Neural cell (in vitro differentiated cells): ENCODE data around the gene KRTAP9-2. TPM values are rescaled to one million over a fixed set of nuclear protein-coding genes. Genes with fewer than 3 reads are reported as not detected.

Experiments used
- H2AFZ ChIP-seq: fragments of 200-600, 300-800 bp; sonication (generic), shearing (Covaris generic); 2 replicates; pipeline ENCODE4 v1.6.0; 2014; ENCODE audit warnings: low read depth, mild to moderate bottlenecking, antibody characterized with exemption, low read length, moderate library complexity
- H3F3A ChIP-seq: fragments of 200-600 bp; shearing (Covaris generic); 2 replicates; pipeline ENCODE4 v1.6.1; 2016; ENCODE audit warnings: mild to moderate bottlenecking, moderate library complexity, mixed read lengths, antibody characterized with exemption, low read length; ENCODE audit not compliant: insufficient read depth, poor library complexity, severe bottlenecking
- H3K27ac ChIP-seq: fragments of 200-600, 300-800 bp; sonication (generic), shearing (Covaris generic); 2 replicates; pipeline ENCODE4 v1.5.1; 2014; ENCODE audit warnings: mild to moderate bottlenecking, low read length, moderate library complexity
- H3K27me3 ChIP-seq: fragments of 300-800, 200-600 bp; sonication (generic), shearing (Covaris generic); 2 replicates; pipeline ENCODE4 v1.6.0; 2014; ENCODE audit warnings: mild to moderate bottlenecking, low read depth, low read length, moderate library complexity; ENCODE audit not compliant: insufficient read depth
- H3K36me3 ChIP-seq: fragments of 300-800, 200-600 bp; sonication (generic), shearing (Covaris generic); 2 replicates; pipeline ENCODE4 v1.5.1; 2014; ENCODE audit warnings: mild to moderate bottlenecking, antibody characterized with exemption, low read length, moderate library complexity; ENCODE audit not compliant: insufficient read depth
- H3K4me2 ChIP-seq: fragments of 300-800, 200-600 bp; sonication (generic), shearing (Covaris generic); 2 replicates; pipeline ENCODE4 v1.6.0; 2014; ENCODE audit warnings: mild to moderate bottlenecking, low read length
- H3K4me3 ChIP-seq: fragments of 300-800, 200-600 bp; sonication (generic), shearing (Covaris generic); 2 replicates; pipeline ENCODE4 v1.5.1; 2014; ENCODE audit warnings: mild to moderate bottlenecking, low read length, moderate library complexity
- H3K79me2 ChIP-seq: fragments of 200-600 bp; shearing (Covaris generic); replicated peaks from 2 replicates; pipeline ENCODE4 v1.6.0; 2014; ENCODE audit warnings: mild to moderate bottlenecking, low read length, moderate library complexity; ENCODE audit not compliant: insufficient read depth
- H3K9ac ChIP-seq: fragments of 300-800, 200-600 bp; sonication (generic), shearing (Covaris generic); 2 replicates; pipeline ENCODE4 v1.6.1; 2016; ENCODE audit warnings: mild to moderate bottlenecking, low read length, mixed read lengths
- H3K9me2 ChIP-seq: fragments of 200-600 bp; shearing (Covaris generic); 2 replicates; pipeline ENCODE4 v1.6.1; 2016; ENCODE audit warnings: mild to moderate bottlenecking, low read length, mixed read lengths; ENCODE audit not compliant: insufficient read depth
- H3K9me3 ChIP-seq: fragments of 200-600, 300-800 bp; sonication (generic), shearing (Covaris generic); 2 replicates; pipeline ENCODE4 v1.6.1; 2016; ENCODE audit warnings: mild to moderate bottlenecking, mixed run types, low read length, moderate library complexity, mixed read lengths
- H4K20me1 ChIP-seq: fragments of 200-600 bp; shearing (Covaris generic); 2 replicates; pipeline ENCODE4 v1.6.1; 2016; ENCODE audit warnings: mild to moderate bottlenecking, mixed run types; ENCODE audit not compliant: insufficient read depth
- CTCF ChIP-seq: fragments of 450-650 bp; IDR thresholded peaks from 2 replicates; pipeline ENCODE4 v1.5.1; 2014; ENCODE audit warnings: antibody characterized with exemption, mild to moderate bottlenecking, moderate library complexity; ENCODE audit not compliant: poor library complexity, severe bottlenecking
- EP300 ChIP-seq: fragments of 450-650 bp; conservative IDR thresholded peaks from 2 replicates; pipeline ENCODE4 v1.6.1; 2014; ENCODE audit warnings: antibody characterized with exemption, mild to moderate bottlenecking, moderate library complexity; ENCODE audit not compliant: poor library complexity, severe bottlenecking
- EZH2 ChIP-seq: fragments of 200-600, 300-800 bp; shearing (Covaris generic), sonication (generic); IDR thresholded peaks from 2 replicates; pipeline ENCODE4 v1.6.1; 2014; ENCODE audit warnings: antibody characterized with exemption, low read length, borderline replicate concordance, mild to moderate bottlenecking; ENCODE audit not compliant: insufficient read depth, poor library complexity, severe bottlenecking
- MXI1 ChIP-seq: fragments of 450-650 bp; conservative IDR thresholded peaks from 2 replicates; pipeline ENCODE4 v1.6.1; 2014; ENCODE audit warnings: antibody characterized with exemption, mild to moderate bottlenecking; ENCODE audit not compliant: poor library complexity, severe bottlenecking
- POLR2AphosphoS5 ChIP-seq: IDR thresholded peaks from 2 replicates; pipeline ENCODE4 v1.6.1; 2012
- RAD21 ChIP-seq: fragments of 450-650 bp; conservative IDR thresholded peaks from 2 replicates; pipeline ENCODE4 v1.6.1; 2014; ENCODE audit warnings: antibody characterized with exemption, mild to moderate bottlenecking, moderate library complexity
- SMC3 ChIP-seq: fragments of 450-650 bp; conservative IDR thresholded peaks from 2 replicates; pipeline ENCODE4 v1.6.1; 2014; ENCODE audit warnings: antibody characterized with exemption, mild to moderate bottlenecking, moderate library complexity; ENCODE audit not compliant: poor library complexity
- TAF1 ChIP-seq: IDR thresholded peaks from 2 replicates; pipeline ENCODE4 v1.6.1; 2012; ENCODE audit warnings: low read depth
- polyA plus RNA-seq: library from polyadenylated mRNA; depleted of rRNA; stranded (reverse); fragments of >200 nt; gene quantifications from 2 replicates; pipeline ENCODE4 v1.2.3, GENCODE V29; 2014
- TF ChIP-seq, protein P1 (sequence below): IDR thresholded peaks from 2 replicates; pipeline ENCODE4 v1.6.1; 2012; ENCODE audit warnings: borderline replicate concordance

KRTAP9-2 gene
- polyA plus RNA-seq, 1 donor from 2014 or later, result not detected

DNA sequence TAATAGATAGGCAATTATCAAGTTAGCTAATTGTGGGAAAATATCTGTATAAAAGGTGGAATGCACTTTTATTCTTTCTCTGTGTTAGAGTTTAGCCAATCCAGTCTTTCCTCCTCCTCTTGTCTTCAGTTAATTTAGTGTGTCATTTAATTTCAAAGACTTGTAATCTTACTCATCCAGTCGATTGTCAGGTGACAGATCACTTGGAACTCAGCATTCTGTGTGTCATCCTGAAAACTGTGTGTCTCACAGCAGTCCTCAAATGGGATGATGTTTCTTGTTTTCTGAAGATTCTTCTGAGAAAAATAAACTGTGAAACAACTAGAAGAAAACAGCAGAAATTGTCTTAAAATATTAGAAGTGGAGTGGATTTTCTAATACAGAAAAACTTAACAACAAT lies 41.4 kb upstream of the KRTAP9-2 start:
- Histone ChIP-seq H2AFZ (no peak overlapping the region), H3K27me3 (no peaks in the 10 kb centered on the region), H3K4me2 (no peak overlapping the region), H3K9me3 (no peaks in the 10 kb centered on the region), H3K36me3 (no peaks in the 10 kb centered on the region), H3F3A (no peaks in the 10 kb centered on the region), H3K4me3 (no peak overlapping the region), H3K9me2 (no peaks in the 10 kb centered on the region), H4K20me1 (no peaks in the 10 kb centered on the region), H3K9ac (no peak overlapping the region), H3K27ac (no peak overlapping the region), H3K79me2 (no peaks in the 10 kb centered on the region)
- TF ChIP-seq POLR2AphosphoS5, result no peak
- TF ChIP-seq TAF1, result no peak
- TF ChIP-seq EZH2, result no peak
- TF ChIP-seq, protein P1, sequence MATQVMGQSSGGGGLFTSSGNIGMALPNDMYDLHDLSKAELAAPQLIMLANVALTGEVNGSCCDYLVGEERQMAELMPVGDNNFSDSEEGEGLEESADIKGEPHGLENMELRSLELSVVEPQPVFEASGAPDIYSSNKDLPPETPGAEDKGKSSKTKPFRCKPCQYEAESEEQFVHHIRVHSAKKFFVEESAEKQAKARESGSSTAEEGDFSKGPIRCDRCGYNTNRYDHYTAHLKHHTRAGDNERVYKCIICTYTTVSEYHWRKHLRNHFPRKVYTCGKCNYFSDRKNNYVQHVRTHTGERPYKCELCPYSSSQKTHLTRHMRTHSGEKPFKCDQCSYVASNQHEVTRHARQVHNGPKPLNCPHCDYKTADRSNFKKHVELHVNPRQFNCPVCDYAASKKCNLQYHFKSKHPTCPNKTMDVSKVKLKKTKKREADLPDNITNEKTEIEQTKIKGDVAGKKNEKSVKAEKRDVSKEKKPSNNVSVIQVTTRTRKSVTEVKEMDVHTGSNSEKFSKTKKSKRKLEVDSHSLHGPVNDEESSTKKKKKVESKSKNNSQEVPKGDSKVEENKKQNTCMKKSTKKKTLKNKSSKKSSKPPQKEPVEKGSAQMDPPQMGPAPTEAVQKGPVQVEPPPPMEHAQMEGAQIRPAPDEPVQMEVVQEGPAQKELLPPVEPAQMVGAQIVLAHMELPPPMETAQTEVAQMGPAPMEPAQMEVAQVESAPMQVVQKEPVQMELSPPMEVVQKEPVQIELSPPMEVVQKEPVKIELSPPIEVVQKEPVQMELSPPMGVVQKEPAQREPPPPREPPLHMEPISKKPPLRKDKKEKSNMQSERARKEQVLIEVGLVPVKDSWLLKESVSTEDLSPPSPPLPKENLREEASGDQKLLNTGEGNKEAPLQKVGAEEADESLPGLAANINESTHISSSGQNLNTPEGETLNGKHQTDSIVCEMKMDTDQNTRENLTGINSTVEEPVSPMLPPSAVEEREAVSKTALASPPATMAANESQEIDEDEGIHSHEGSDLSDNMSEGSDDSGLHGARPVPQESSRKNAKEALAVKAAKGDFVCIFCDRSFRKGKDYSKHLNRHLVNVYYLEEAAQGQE, result no peak
- TF ChIP-seq EP300, result no peak
- no peak for TF ChIP-seq RAD21
- no peak for TF ChIP-seq SMC3
- no peak for TF ChIP-seq MXI1
- no peak for TF ChIP-seq CTCF

GRCh38 chr17:41186872-41187271 lies 39.6 kb upstream of the KRTAP9-2 start:
- no peak overlapping the region for H3K27ac ChIP-seq
- no peaks in the 10 kb centered on the region for H3K9me2 ChIP-seq

More at GRCh38 chr17:41186872-41187271, 39.6 kb upstream of the KRTAP9-2 start:
- no peaks in the 10 kb centered on the region for H3F3A ChIP-seq
- H3K27me3 ChIP-seq, result no peaks in the 10 kb centered on the region
- no peak overlapping the region for H3K4me3 ChIP-seq
- no peaks in the 10 kb centered on the region for H3K9me3 ChIP-seq
- H2AFZ ChIP-seq, result no peak overlapping the region
- no peak for TF ChIP-seq CTCF
- TF ChIP-seq POLR2AphosphoS5, result no peak
- TF ChIP-seq SMC3, result no peak
- no peak for TF ChIP-seq EP300
- TF ChIP-seq RAD21, result no peak
- TF ChIP-seq, protein P1, result no peak
- no peak for TF ChIP-seq EZH2
- TF ChIP-seq MXI1, result no peak
- no peak for TF ChIP-seq TAF1
- H3K36me3 ChIP-seq, result no peaks in the 10 kb centered on the region
- no peaks in the 10 kb centered on the region for H3K79me2 ChIP-seq
- no peak overlapping the region for H3K4me2 ChIP-seq
- no peaks in the 10 kb centered on the region for H4K20me1 ChIP-seq
- no peak overlapping the region for H3K9ac ChIP-seq
